Neural cell (in vitro differentiated cells): Measurements from ENCODE around the gene TBC1D16. TPM values are rescaled to one million over a fixed set of nuclear protein-coding genes. Genes with fewer than 3 reads are reported as not detected.

Source experiments
- H2AFZ ChIP-seq: fragments of 200-600, 300-800 bp; sonication (generic), shearing (Covaris generic); 2 replicates; pipeline ENCODE4 v1.6.0; 2014; ENCODE audit warnings: low read depth, mild to moderate bottlenecking, antibody characterized with exemption, low read length, moderate library complexity
- H3F3A ChIP-seq: fragments of 200-600 bp; shearing (Covaris generic); 2 replicates; pipeline ENCODE4 v1.6.1; 2016; ENCODE audit warnings: mild to moderate bottlenecking, moderate library complexity, mixed read lengths, antibody characterized with exemption, low read length; ENCODE audit not compliant: insufficient read depth, poor library complexity, severe bottlenecking
- H3K27ac ChIP-seq: fragments of 200-600, 300-800 bp; sonication (generic), shearing (Covaris generic); 2 replicates; pipeline ENCODE4 v1.5.1; 2014; ENCODE audit warnings: mild to moderate bottlenecking, low read length, moderate library complexity
- H3K27me3 ChIP-seq: fragments of 300-800, 200-600 bp; sonication (generic), shearing (Covaris generic); 2 replicates; pipeline ENCODE4 v1.6.0; 2014; ENCODE audit warnings: mild to moderate bottlenecking, low read depth, low read length, moderate library complexity; ENCODE audit not compliant: insufficient read depth
- H3K36me3 ChIP-seq: fragments of 300-800, 200-600 bp; sonication (generic), shearing (Covaris generic); 2 replicates; pipeline ENCODE4 v1.5.1; 2014; ENCODE audit warnings: mild to moderate bottlenecking, antibody characterized with exemption, low read length, moderate library complexity; ENCODE audit not compliant: insufficient read depth
- H3K4me2 ChIP-seq: fragments of 300-800, 200-600 bp; sonication (generic), shearing (Covaris generic); 2 replicates; pipeline ENCODE4 v1.6.0; 2014; ENCODE audit warnings: mild to moderate bottlenecking, low read length
- H3K4me3 ChIP-seq: fragments of 300-800, 200-600 bp; sonication (generic), shearing (Covaris generic); 2 replicates; pipeline ENCODE4 v1.5.1; 2014; ENCODE audit warnings: mild to moderate bottlenecking, low read length, moderate library complexity
- H3K79me2 ChIP-seq: fragments of 200-600 bp; shearing (Covaris generic); replicated peaks from 2 replicates; pipeline ENCODE4 v1.6.0; 2014; ENCODE audit warnings: mild to moderate bottlenecking, low read length, moderate library complexity; ENCODE audit not compliant: insufficient read depth
- H3K9ac ChIP-seq: fragments of 300-800, 200-600 bp; sonication (generic), shearing (Covaris generic); 2 replicates; pipeline ENCODE4 v1.6.1; 2016; ENCODE audit warnings: mild to moderate bottlenecking, low read length, mixed read lengths
- H3K9me2 ChIP-seq: fragments of 200-600 bp; shearing (Covaris generic); 2 replicates; pipeline ENCODE4 v1.6.1; 2016; ENCODE audit warnings: mild to moderate bottlenecking, low read length, mixed read lengths; ENCODE audit not compliant: insufficient read depth
- H3K9me3 ChIP-seq: fragments of 200-600, 300-800 bp; sonication (generic), shearing (Covaris generic); 2 replicates; pipeline ENCODE4 v1.6.1; 2016; ENCODE audit warnings: mild to moderate bottlenecking, mixed run types, low read length, moderate library complexity, mixed read lengths
- H4K20me1 ChIP-seq: fragments of 200-600 bp; shearing (Covaris generic); 2 replicates; pipeline ENCODE4 v1.6.1; 2016; ENCODE audit warnings: mild to moderate bottlenecking, mixed run types; ENCODE audit not compliant: insufficient read depth
- EP300 ChIP-seq: fragments of 450-650 bp; conservative IDR thresholded peaks from 2 replicates; pipeline ENCODE4 v1.6.1; 2014; ENCODE audit warnings: antibody characterized with exemption, mild to moderate bottlenecking, moderate library complexity; ENCODE audit not compliant: poor library complexity, severe bottlenecking
- EZH2 ChIP-seq: fragments of 200-600, 300-800 bp; shearing (Covaris generic), sonication (generic); IDR thresholded peaks from 2 replicates; pipeline ENCODE4 v1.6.1; 2014; ENCODE audit warnings: antibody characterized with exemption, low read length, borderline replicate concordance, mild to moderate bottlenecking; ENCODE audit not compliant: insufficient read depth, poor library complexity, severe bottlenecking
- MXI1 ChIP-seq: fragments of 450-650 bp; conservative IDR thresholded peaks from 2 replicates; pipeline ENCODE4 v1.6.1; 2014; ENCODE audit warnings: antibody characterized with exemption, mild to moderate bottlenecking; ENCODE audit not compliant: poor library complexity, severe bottlenecking
- POLR2AphosphoS5 ChIP-seq: IDR thresholded peaks from 2 replicates; pipeline ENCODE4 v1.6.1; 2012
- RAD21 ChIP-seq: fragments of 450-650 bp; conservative IDR thresholded peaks from 2 replicates; pipeline ENCODE4 v1.6.1; 2014; ENCODE audit warnings: antibody characterized with exemption, mild to moderate bottlenecking, moderate library complexity
- SMC3 ChIP-seq: fragments of 450-650 bp; conservative IDR thresholded peaks from 2 replicates; pipeline ENCODE4 v1.6.1; 2014; ENCODE audit warnings: antibody characterized with exemption, mild to moderate bottlenecking, moderate library complexity; ENCODE audit not compliant: poor library complexity
- TAF1 ChIP-seq: IDR thresholded peaks from 2 replicates; pipeline ENCODE4 v1.6.1; 2012; ENCODE audit warnings: low read depth
- polyA plus RNA-seq: library from polyadenylated mRNA; depleted of rRNA; stranded (reverse); fragments of >200 nt; gene quantifications from 2 replicates; pipeline ENCODE4 v1.2.3, GENCODE V29; 2014
- TF ChIP-seq, protein P1 (sequence below): fragments of 450-650 bp; IDR thresholded peaks from 2 replicates; pipeline ENCODE4 v1.5.1; 2014; ENCODE audit warnings: antibody characterized with exemption, mild to moderate bottlenecking, moderate library complexity; ENCODE audit not compliant: poor library complexity, severe bottlenecking
- TF ChIP-seq, protein P2 (sequence below): IDR thresholded peaks from 2 replicates; pipeline ENCODE4 v1.6.1; 2012; ENCODE audit warnings: borderline replicate concordance

TBC1D16 gene
- polyA plus RNA-seq, 1 donor from 2014 or later = 19.8 TPM

DNA sequence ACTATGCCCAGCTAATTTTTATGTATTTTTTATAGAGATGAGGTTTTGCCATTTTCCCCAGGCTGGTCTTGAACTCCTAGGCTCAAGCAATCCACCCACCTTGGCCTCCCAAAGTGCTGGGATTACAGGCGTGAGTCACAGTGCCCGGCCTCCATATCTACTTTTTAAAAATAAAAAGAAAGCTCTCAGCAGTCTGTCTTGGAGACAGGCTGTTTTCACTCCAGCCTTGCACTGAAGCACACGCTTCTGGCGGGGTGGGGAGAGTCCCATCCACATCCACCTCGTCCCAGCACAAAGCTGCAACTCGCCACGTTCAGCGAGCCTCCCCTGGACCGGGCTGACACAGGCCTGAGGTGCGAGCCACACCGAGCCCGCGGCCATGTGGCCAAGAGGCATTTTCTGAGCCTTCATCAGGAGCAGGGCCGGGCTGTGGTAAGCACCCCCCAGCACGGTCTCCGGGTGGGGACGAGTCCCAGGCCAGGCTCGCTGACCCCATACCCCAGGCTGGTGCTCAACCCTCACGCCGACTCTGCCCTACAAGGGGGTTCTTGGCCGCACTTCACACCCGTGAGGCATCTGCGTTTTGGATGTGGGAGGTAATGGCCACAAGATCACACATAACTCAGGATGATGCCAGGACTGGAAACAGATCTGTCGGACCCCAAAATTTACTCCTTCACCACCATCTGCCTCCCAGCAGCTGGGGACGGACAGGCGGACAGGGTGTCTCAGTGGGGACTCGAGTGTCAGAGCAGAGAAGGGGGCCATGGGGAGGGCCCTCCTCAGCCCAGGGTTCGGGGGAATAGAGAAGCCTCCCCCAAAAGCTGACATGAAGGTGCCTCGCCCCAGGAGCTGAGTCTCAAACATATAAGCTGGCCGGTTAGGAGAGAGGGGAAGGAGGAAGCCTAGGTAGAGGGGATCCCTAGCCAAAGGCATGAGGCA lies 28.6 kb downstream of the TBC1D16 start:
- Histone ChIP-seq H3K4me3 (no peak overlapping the region), H2AFZ (no peak overlapping the region), H3K9ac (no peak overlapping the region), H3K27ac (no peak overlapping the region), H4K20me1 (no peaks in the 10 kb centered on the region), H3F3A (no peaks in the 10 kb centered on the region), H3K9me3 (no peaks in the 10 kb centered on the region), H3K9me2 (no peaks in the 10 kb centered on the region), H3K36me3 (no peaks in the 10 kb centered on the region), H3K4me2 (no peak overlapping the region), H3K79me2 (no peaks in the 10 kb centered on the region), H3K27me3 (no peaks in the 10 kb centered on the region)
- no peak for TF ChIP-seq TAF1
- no peak for TF ChIP-seq EZH2
- TF ChIP-seq, protein P1, sequence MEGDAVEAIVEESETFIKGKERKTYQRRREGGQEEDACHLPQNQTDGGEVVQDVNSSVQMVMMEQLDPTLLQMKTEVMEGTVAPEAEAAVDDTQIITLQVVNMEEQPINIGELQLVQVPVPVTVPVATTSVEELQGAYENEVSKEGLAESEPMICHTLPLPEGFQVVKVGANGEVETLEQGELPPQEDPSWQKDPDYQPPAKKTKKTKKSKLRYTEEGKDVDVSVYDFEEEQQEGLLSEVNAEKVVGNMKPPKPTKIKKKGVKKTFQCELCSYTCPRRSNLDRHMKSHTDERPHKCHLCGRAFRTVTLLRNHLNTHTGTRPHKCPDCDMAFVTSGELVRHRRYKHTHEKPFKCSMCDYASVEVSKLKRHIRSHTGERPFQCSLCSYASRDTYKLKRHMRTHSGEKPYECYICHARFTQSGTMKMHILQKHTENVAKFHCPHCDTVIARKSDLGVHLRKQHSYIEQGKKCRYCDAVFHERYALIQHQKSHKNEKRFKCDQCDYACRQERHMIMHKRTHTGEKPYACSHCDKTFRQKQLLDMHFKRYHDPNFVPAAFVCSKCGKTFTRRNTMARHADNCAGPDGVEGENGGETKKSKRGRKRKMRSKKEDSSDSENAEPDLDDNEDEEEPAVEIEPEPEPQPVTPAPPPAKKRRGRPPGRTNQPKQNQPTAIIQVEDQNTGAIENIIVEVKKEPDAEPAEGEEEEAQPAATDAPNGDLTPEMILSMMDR = no peak
- TF ChIP-seq, protein P2, sequence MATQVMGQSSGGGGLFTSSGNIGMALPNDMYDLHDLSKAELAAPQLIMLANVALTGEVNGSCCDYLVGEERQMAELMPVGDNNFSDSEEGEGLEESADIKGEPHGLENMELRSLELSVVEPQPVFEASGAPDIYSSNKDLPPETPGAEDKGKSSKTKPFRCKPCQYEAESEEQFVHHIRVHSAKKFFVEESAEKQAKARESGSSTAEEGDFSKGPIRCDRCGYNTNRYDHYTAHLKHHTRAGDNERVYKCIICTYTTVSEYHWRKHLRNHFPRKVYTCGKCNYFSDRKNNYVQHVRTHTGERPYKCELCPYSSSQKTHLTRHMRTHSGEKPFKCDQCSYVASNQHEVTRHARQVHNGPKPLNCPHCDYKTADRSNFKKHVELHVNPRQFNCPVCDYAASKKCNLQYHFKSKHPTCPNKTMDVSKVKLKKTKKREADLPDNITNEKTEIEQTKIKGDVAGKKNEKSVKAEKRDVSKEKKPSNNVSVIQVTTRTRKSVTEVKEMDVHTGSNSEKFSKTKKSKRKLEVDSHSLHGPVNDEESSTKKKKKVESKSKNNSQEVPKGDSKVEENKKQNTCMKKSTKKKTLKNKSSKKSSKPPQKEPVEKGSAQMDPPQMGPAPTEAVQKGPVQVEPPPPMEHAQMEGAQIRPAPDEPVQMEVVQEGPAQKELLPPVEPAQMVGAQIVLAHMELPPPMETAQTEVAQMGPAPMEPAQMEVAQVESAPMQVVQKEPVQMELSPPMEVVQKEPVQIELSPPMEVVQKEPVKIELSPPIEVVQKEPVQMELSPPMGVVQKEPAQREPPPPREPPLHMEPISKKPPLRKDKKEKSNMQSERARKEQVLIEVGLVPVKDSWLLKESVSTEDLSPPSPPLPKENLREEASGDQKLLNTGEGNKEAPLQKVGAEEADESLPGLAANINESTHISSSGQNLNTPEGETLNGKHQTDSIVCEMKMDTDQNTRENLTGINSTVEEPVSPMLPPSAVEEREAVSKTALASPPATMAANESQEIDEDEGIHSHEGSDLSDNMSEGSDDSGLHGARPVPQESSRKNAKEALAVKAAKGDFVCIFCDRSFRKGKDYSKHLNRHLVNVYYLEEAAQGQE = no peak
- no peak for TF ChIP-seq RAD21
- TF ChIP-seq SMC3 = no peak

DNA sequence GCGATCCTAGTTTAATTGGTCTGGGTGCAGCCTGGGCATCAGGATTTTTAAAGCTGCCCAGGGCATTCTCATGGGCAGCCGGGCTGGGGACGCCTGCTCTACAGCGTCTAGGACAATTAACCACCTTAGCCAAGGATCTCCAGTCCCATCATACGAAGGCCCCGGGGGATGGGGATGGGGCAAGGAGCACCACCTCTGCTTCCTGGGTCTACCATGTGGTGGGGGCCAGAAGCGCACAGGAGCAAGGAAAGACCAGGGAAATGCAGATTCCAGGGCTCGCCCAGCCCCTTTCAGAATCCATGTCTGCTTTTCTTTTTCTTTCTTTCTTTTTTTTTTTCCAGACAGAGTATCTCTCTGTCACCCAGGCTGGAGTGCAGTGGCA lies 29.3 kb downstream of the TBC1D16 start:
- Histone ChIP-seq H3F3A (no peaks in the 10 kb centered on the region), H3K9me2 (no peaks in the 10 kb centered on the region), H3K9me3 (no peaks in the 10 kb centered on the region), H3K27me3 (no peaks in the 10 kb centered on the region), H3K4me2 (no peak overlapping the region), H3K4me3 (no peak overlapping the region), H3K9ac (no peak overlapping the region), H4K20me1 (no peaks in the 10 kb centered on the region), H2AFZ (no peak overlapping the region), H3K36me3 (no peaks in the 10 kb centered on the region), H3K79me2 (no peaks in the 10 kb centered on the region), H3K27ac (no peak overlapping the region)
- TF ChIP-seq EZH2 = no peak
- no peak for TF ChIP-seq EP300
- no peak for TF ChIP-seq RAD21
- TF ChIP-seq POLR2AphosphoS5 = no peak
- no peak for TF ChIP-seq MXI1
